Body of pancreas (tissue), 4 donors: Measurements from ENCODE around the gene COX14. TPM values are rescaled to one million over a fixed set of nuclear protein-coding genes. Genes with fewer than 3 reads are reported as not detected.

Source experiments
- ATAC-seq: fragments of 150-250 bp; one replicate; pipeline ENCODE4 v1.9.1; 2016
- DNase-seq, 4 donors: peaks; one replicate each; pipeline ENCODE4 v3.0.0-alpha.2; 2019
- H3K27ac ChIP-seq, 4 donors: fragments of 200-600 bp; sonication (generic); 1 replicate in 3 of 4; 2 replicates in 1 of 4; pipeline versions ENCODE4 v1.5.1 to v1.6.1; 2016 to 2019; ENCODE audit warnings: mild to moderate bottlenecking in 1 of 4, mixed read lengths in 1 of 4, moderate library complexity in 1 of 4
- H3K27me3 ChIP-seq, 2 donors: fragments of 200-600 bp; sonication (generic); one replicate each; pipeline ENCODE4 v1.6.0; 2016; ENCODE audit warnings: mild to moderate bottlenecking in 1 of 2
- H3K36me3 ChIP-seq, 2 donors: fragments of 200-600 bp; sonication (generic); replicated peaks in 1 of 2; 2 replicates each; pipeline ENCODE4 v1.5.1; 2016; ENCODE audit warnings: low read depth in 2 of 2; ENCODE audit not compliant: insufficient read depth in 1 of 2
- H3K4me1 ChIP-seq: fragments of 200-600 bp; sonication (generic); one replicate; pipeline ENCODE4 v1.6.0; 2016
- H3K4me3 ChIP-seq, 2 donors: fragments of 200-600 bp; sonication (generic); 1 replicate in 1 of 2; 2 replicates in 1 of 2; pipeline ENCODE4 v1.5.1; 2016 to 2019
- H3K9me3 ChIP-seq, 3 donors: fragments of 200-600 bp; sonication (generic); 1 replicate in 2 of 3; 2 replicates in 1 of 3; pipeline ENCODE4 v1.5.1; 2016
- CTCF ChIP-seq, 7 experiments: fragments of 450-650 bp in 4 of 7; fragments of 200-600 bp in 3 of 7; sonication (generic) in 3 of 7; IDR thresholded peaks; one replicate each; pipeline ENCODE4 v1.5.1; 2016 to 2019; ENCODE audit warnings: antibody characterized with exemption in 7 of 7
- POLR2A ChIP-seq, 3 donors: fragments of 450-650 bp; IDR thresholded peaks; one replicate each; pipeline ENCODE4 v1.6.1; 2016; ENCODE audit warnings: antibody characterized with exemption in 3 of 3, mild to moderate bottlenecking in 2 of 3
- WGBS, 2 donors: methylation state at CpG; one replicate each; pipeline ENCODE4 v1.1.5; 2017; 5-methylcytosine and 5-hydroxymethylcytosine counted together
- intact Hi-C: fragments of 100-400 bp; cut with DNase I; formaldehyde crosslinking; loops from one replicate; pipeline ENCODE4 v1.15.1; 2023
- total RNA-seq, 2 donors: library from RNA; depleted of rRNA; stranded (reverse); fragments of >200 nt; gene quantifications; one replicate each; pipeline ENCODE4 v1.1.0, GENCODE V29; 2016

The COX14 gene
- total RNA-seq, 2 donors from 2014 or later, result 14.5 to 47.8 TPM

- no peaks in the 10 kb centered on the region for H3K4me1 ChIP-seq
- intact Hi-C loops, result no loop called here
- no peaks in the 10 kb centered on the region for H3K9me3 ChIP-seq
- no peak overlapping the region for H3K4me3 ChIP-seq
- DNase-seq, result no peak
- H3K36me3 ChIP-seq, result no peaks in the 10 kb centered on the region
- 92 to 93% methylated on average over 2 of the region's 2 CpGs for WGBS, 2 donors
- TF ChIP-seq POLR2A (IDR thresholded peaks at IDR 0.05), result no peak
- no peak for TF ChIP-seq CTCF (IDR thresholded peaks at IDR 0.05)
- no peaks in the 10 kb centered on the region for H3K27me3 ChIP-seq
- no peak overlapping the region for H3K27ac ChIP-seq
- ATAC-seq, result no peak
These were observed 45.2 kb downstream of the COX14 start for GRCh38 chr12:50157259-50157658.

- no peak for DNase-seq
- Histone ChIP-seq H3K9me3 (no peaks in the 10 kb centered on the region), H3K36me3 (no peaks in the 10 kb centered on the region), H3K27ac (no peak overlapping the region), H3K4me3 (no peak overlapping the region), H3K4me1 (peaks cover 3% of the 10 kb centered on the region), H3K27me3 (no peaks in the 10 kb centered on the region)
- no peak for ATAC-seq
- no peak for TF ChIP-seq CTCF (IDR thresholded peaks at IDR 0.05)
- no peak for TF ChIP-seq POLR2A (IDR thresholded peaks at IDR 0.05)
- intact Hi-C loops, result no loop called here
These were observed 48.6 kb downstream of the COX14 start for GRCh38 chr12:50160643-50161042.

- Histone ChIP-seq H3K27me3 (no peaks in the 10 kb centered on the region), H3K36me3 (no peaks in the 10 kb centered on the region), H3K4me1 (peaks cover 12% of the 10 kb centered on the region), H3K27ac (no peak overlapping the region), H3K4me3 (no peak overlapping the region), H3K9me3 (no peaks in the 10 kb centered on the region)
- DNase-seq (no peak), ATAC-seq (no peak)
- 57 to 66% methylated on average over 2 of the region's 2 CpGs for WGBS, 2 donors
- intact Hi-C loops, result no loop called here
- TF ChIP-seq CTCF (IDR thresholded peaks at IDR 0.05) (no peak), POLR2A (IDR thresholded peaks at IDR 0.05) (no peak)
These were observed 50.2 kb downstream of the COX14 start for GRCh38 chr12:50162230-50162629.

- DNase-seq, result no peak
- no peak overlapping the region for H3K4me3 ChIP-seq
- no peak overlapping the region for H3K27ac ChIP-seq
- TF ChIP-seq POLR2A (IDR thresholded peaks at IDR 0.05), result no peak
- no peak for TF ChIP-seq CTCF (IDR thresholded peaks at IDR 0.05)
- no peaks in the 10 kb centered on the region for H3K27me3 ChIP-seq
- H3K9me3 ChIP-seq, result no peaks in the 10 kb centered on the region
- WGBS, 2 donors, result 93 to 94% methylated on average over 20 of the region's 20 CpGs
- peaks cover 17% of the 10 kb centered on the region for H3K4me1 ChIP-seq
- no peaks in the 10 kb centered on the region for H3K36me3 ChIP-seq
- intact Hi-C loops, result no loop called here
- ATAC-seq, result no peak
These were observed 52.9 kb downstream of the COX14 start for GRCh38 chr12:50164963-50165362.

GRCh38 chr12:50166799-50167048, 54.7 kb downstream of the COX14 start:
- H3K4me3 ChIP-seq, result peak overlapping the region; percentile 52 to 60
- ATAC-seq, result no peak
- 0% methylated on average over 11 to 12 of the region's 12 CpGs for WGBS, 2 donors
- H3K9me3 ChIP-seq, result no peaks in the 10 kb centered on the region
- H3K27ac ChIP-seq, result peak overlapping the region; percentile 69 to 88 (median 82)
- H3K27me3 ChIP-seq, result no peaks in the 10 kb centered on the region
- no peak for TF ChIP-seq CTCF (IDR thresholded peaks at IDR 0.05)
- no peak for TF ChIP-seq POLR2A (IDR thresholded peaks at IDR 0.05)
- peaks cover 17% of the 10 kb centered on the region for H3K4me1 ChIP-seq
- peak in 2 of 4 donors; percentile 29 to 38 for DNase-seq
- H3K36me3 ChIP-seq, result no peaks in the 10 kb centered on the region
- intact Hi-C loops, result no loop called here
